Measurements from ENCODE around the gene MAN1B1.
A peak's percentile ranks its signal among the peaks of the same experiment; 100 is the strongest.
"Not testable (repeated sequence)": the region's sequence is repeated elsewhere in the genome, so short reads cannot be mapped to it uniquely, and the experiment has no call there.

MAN1B1 gene

DNA sequence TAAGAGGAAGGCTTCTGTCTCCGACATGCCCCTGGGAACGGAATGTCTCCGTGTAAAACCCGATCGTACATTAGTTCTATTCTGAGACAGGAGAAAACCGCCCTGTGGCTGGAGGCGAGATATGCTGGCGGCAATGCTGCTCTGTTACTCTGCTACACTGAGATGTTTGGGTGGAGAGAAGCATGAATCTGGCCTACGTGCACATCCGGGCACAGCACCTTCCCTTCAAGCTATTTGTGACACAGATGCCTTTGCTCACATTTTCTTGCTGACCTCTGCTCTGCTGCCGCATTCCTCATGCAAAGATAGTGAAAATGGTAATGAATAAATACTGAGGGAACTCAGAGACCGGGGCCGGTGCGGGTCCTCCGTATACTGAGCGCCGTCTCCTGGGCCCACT lies 29.9 kb downstream of the MAN1B1 start:
- H3K27ac ChIP-seq, result no peak overlapping the region
- TF ChIP-seq, protein P1, sequence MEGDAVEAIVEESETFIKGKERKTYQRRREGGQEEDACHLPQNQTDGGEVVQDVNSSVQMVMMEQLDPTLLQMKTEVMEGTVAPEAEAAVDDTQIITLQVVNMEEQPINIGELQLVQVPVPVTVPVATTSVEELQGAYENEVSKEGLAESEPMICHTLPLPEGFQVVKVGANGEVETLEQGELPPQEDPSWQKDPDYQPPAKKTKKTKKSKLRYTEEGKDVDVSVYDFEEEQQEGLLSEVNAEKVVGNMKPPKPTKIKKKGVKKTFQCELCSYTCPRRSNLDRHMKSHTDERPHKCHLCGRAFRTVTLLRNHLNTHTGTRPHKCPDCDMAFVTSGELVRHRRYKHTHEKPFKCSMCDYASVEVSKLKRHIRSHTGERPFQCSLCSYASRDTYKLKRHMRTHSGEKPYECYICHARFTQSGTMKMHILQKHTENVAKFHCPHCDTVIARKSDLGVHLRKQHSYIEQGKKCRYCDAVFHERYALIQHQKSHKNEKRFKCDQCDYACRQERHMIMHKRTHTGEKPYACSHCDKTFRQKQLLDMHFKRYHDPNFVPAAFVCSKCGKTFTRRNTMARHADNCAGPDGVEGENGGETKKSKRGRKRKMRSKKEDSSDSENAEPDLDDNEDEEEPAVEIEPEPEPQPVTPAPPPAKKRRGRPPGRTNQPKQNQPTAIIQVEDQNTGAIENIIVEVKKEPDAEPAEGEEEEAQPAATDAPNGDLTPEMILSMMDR (conservative IDR thresholded peaks at IDR 0.05), result no peak
- TF ChIP-seq ZFX (IDR thresholded peaks at IDR 0.05), result no peak

DNA sequence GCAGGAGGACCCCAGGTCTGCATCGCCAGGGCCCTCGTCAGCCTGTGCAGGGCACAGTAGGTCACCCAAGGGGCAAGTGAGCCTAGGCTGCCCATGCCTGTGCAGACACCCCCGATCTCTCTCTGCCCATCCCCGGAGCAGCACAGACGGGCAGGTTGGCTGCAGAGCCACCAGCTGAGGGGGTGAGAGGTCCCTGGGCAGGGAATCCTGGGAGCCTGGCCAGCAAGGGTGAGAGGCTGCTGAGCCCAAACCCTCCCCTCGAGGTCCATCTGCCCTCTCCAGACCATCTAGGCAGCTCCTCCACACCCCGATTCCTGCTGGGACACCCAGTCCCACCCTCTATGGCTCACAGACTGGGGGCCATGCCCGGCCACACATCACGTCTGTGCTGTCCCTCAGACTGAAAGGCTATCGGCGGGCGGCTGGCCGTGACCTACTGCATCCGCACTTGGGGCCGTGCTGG lies 30.5 kb downstream of the MAN1B1 start:
- H3K27ac ChIP-seq, result no peak overlapping the region
- TF ChIP-seq, protein P1 (conservative IDR thresholded peaks at IDR 0.05), result no peak
- TF ChIP-seq ZFX (IDR thresholded peaks at IDR 0.05), result no peak

DNA sequence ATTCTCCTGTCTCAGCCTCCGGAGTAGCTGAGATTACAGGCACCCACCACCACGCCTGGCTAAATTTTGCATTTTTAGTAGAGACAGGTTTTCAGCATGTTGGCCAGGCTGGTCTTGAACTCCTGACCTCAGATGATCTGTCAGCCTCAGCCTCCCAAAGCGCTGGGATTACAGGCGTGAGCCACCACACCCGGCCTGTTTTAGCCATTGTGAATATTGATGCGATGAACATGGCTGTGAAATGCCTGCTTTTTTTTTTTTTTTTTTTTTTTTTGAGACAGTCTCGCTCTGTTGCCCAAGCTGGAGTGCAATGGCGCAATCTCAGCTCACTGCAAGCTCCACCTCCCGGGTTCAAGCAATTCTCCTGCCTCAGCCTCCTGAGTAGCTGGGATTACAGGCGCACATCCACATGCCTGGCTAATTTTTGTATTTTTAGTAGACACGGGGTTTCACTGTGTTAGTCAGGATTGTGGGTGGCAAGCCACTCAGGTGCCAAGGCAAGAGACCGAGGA lies 31.4 kb downstream of the MAN1B1 start:
- H3K27ac ChIP-seq, result not testable (repeated sequence)

DNA sequence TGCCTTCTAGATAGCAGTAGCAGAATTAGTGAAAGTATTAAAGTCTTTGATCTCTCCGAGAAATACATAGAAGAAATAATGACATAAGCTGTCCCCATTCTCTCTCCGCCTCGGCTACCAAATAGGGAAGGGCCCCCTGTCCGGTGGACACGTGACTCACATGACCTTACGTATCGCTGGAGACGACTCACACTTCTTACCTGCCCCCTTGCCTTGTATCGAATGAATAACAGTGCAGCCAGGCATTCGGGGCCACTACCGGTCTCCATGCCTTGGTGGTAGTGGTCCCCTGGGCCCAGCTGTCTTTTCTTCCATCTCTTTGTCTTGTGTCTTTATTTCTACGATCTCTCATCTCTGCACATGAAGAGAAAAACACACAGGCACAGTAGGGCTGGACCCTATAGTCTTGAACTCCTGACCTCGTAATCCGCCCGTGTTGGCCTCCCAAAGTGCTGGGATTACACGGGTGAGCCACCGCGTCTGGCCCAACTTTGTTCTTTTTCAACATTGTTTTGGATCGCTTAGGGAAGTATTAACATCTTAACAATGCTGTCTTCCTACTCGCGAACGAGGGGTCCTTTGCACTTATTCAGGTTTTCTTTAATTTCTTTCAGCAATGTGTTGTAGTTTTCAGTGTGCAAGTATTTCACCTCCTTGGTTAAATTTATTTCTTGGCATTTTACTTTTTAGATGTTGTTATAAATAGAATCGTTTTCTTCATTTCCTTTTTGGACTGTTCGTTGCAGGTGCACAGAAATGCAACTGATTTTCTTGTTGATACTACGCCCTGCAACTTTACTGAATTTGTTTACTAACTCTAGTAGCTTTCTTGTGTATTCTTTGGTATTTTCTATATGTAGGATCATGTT lies 35.4 kb downstream of the MAN1B1 start:
- not testable (repeated sequence) for H3K27ac ChIP-seq

DNA sequence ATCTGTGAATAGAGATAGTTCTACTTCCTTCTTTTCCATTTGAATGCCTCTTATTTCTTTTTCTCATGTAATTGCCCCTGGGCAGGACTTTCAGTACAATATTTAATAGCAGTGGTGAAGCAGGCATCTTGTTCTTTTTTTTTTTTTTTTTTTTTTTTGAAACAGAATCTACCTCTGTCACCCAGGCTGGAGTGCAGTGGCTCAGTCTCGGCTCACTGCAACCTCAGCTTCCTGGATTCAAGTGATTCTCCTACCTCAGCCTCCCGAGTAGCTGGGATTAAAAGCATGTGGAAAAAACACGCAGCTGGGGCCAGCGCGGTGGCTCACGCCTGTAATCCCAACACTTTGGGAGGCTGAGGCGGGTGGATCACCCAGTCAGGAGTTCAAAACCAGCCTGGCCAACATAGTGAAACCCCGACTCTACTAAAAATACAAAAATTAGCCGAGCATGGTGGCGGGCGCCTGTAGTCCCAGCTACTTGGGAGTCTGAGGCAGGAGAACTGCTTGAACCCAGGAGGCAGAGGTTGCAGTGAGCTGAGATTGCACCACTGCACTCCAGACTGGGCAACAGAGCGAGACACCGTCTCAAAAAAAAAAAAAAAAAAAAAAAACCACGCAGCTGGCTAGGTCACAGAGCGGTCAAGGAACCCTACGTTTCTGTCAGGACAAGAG lies 36.1 kb downstream of the MAN1B1 start:
- H3K27ac ChIP-seq, result not testable (repeated sequence)

DNA sequence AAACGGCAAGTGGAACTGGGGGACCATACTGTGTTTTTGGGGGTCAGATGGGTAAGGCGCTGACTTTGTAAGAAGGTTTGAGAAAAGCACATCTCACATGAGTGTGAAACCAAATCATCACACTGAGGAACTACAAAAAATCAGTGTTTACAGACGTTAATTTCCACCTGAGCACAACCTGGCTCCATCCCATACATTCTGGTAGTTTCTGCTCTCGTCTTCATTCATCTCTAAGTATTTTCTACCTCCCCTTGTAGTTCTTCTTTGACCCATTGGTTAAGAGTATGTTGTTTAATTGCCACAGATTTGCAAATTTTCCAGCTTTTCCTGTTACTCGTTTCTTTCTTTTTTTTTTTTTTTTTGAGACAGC lies 36.7 kb downstream of the MAN1B1 start:
- H3K27ac ChIP-seq, result no peak overlapping the region

DNA sequence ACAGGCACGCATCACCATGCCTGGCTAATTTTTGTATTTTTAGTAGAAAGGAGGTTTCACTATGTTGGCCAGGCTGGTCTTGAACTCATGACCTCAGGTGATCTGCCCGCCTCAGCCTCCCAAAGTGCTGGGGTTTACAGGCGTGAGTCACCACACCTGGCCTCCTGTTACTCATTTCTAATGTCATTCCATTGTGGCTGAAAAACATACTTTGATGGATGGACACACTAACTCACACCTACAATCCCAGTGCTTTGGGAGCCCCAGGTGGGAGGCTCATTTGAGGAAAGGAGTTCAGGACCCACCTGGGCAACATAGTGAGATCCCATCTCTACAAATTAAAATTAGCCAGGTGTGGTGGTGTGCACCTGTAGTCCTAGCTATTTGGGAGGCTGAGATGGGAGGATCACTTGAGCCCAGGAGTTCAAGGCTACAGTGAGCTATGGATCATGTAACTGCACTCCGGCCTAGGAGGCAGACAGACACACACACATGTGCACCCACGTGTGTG lies 37.2 kb downstream of the MAN1B1 start:
- H3K27ac ChIP-seq, result not testable (repeated sequence)

More for the DNA sequence above, 36.7 kb downstream of the MAN1B1 start:
- TF ChIP-seq, protein P1 (conservative IDR thresholded peaks at IDR 0.05), result no peak
- TF ChIP-seq ZFX (IDR thresholded peaks at IDR 0.05), result no peak

DNA sequence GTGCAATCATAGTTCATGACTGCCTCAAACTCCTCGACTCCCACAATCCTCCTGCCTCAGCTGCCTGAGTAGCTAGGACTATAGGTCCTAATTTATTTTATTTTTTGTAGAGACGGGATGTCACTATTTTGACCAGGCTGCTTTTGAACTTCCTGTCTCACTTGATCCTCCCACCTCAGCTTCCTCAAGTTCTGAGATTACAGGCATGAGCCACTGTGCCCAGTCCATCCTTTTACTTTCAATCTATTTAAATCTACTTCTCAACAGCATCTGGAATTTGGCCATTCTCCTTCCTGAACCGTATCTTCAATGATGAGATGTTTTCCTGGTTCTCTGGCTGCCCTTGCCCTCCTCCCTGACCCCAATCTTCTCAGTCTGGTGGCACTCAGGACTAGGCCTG lies 40.0 kb downstream of the MAN1B1 start:
- peak overlapping the region; percentile 92 for H3K27ac ChIP-seq
- no peak for TF ChIP-seq ZFX (IDR thresholded peaks at IDR 0.05)
- TF ChIP-seq, protein P1 (conservative IDR thresholded peaks at IDR 0.05), result no peak

DNA sequence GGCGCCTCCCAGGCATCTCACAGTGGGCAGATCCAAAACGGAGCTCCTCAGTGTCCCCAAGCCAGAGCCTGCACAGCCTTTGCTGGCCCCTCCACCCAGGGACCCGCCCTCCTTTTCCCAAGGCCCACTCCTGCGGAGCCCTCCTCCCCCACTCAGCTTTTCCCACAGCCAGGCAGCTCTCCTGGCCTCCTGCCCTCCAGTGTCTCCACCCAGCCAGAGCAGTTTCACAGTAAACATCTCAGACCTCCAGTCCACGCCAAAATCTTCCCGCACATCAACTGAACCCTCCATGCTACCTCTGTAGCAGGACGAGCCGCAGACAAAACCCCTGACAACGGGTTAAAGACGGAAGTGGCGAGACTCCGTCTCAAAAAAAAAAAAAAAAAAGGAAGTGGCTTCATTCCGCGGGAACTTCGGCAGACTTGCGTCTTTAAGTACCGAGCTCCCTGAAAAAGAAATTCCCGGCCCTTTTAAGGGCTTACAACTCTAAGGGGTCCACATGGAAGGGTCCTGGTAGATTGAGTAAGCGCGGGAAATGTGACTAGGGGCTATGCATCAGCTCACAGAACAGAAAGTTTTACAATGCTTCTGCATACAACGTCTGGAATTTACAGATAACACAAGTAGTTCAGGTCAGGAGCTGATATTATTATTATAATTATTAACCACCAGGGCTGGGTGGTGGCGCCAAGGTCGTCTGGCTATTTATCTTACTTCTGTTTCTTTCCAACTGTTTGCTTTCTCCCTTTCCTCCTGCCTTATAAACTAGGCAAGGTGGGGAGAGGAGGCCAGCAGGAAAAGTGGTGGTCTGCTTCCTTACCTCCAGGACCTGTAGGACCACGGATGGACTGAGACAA lies 40.7 kb downstream of the MAN1B1 start:
- TF ChIP-seq, protein P1 (conservative IDR thresholded peaks at IDR 0.05), result no peak

More for the DNA sequence above, 40.7 kb downstream of the MAN1B1 start:
- H3K27ac ChIP-seq, result peak overlapping the region; percentile 92

All from C4-2B (cell line).